ENCODE data around the gene CPZ.

CPZ gene

DNA sequence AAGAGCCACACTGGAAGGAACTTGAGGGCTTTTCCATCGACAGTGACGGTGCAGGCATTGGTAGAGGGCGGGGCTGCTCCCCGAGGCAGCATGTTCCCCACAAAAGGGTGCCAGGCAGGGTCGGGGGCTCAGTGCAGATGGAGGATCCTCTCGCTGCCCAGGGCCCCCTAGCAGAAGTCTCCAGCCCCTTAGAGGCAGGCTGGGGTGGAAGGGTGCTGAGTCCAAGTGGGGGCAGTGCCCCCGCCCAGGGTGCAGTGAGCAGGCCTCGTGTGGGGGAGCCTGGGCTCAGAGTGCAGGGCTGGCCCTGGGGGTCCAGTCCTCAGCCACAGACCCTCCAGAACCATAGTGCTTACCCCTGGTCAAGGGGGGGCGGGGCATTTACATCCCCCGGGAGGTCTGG is 9.0 kb downstream of the CPZ start:
- Mint-ChIP-seq H3K27ac (no peak overlapping the region), H3K27me3 (ENCODE audit: low read depth) (no peaks in the 10 kb centered on the region), H3K4me1 (ENCODE audit: low read depth) (peaks cover 1% of the 10 kb centered on the region), H3K4me3 (no peak overlapping the region), H3K36me3 (ENCODE audit: low read depth) (no peaks in the 10 kb centered on the region), H3K9me3 (no peaks in the 10 kb centered on the region)

DNA sequence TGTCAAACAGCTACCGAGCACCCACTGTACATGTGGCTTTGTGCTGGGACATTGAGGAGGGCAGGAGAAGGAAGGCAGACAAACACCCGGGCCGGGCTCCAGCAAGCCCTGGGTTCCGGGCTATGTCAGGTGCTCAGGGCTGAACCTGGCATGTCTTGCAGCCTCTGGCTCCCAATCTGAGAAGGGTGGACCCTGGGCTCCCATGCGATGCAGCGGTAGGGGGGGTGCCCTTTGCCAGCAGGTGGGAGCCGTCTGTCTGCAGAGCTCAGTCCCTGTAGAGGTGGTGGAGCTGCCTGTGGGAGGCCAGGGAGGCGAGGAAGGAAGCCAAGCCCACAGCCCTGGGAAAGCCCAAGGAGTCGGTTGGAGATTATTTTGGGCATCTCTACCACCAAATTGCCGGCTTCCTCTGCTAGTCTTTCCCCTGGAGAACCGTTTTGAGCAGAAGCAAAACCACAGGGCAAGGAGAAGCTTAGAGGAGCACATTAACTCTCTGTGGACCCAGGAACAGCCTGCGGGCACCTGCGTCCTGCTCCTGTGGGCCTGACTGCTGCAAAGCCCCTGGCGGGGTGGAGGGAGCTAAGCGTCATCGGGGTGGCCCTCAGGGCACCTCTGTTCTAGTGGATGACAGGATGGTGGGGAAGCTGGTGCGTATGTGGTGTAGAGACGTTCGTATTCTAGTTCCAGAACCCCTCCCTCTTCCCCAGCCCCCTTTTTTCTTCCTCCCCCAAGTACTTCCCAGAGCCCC is 10.3 kb downstream of the CPZ start:
- Mint-ChIP-seq H3K4me3 (no peak overlapping the region), H3K4me1 (ENCODE audit: low read depth) (peaks cover 1% of the 10 kb centered on the region), H3K36me3 (ENCODE audit: low read depth) (no peaks in the 10 kb centered on the region), H3K27ac (no peak overlapping the region), H3K27me3 (ENCODE audit: low read depth) (no peaks in the 10 kb centered on the region), H3K9me3 (no peaks in the 10 kb centered on the region)

DNA sequence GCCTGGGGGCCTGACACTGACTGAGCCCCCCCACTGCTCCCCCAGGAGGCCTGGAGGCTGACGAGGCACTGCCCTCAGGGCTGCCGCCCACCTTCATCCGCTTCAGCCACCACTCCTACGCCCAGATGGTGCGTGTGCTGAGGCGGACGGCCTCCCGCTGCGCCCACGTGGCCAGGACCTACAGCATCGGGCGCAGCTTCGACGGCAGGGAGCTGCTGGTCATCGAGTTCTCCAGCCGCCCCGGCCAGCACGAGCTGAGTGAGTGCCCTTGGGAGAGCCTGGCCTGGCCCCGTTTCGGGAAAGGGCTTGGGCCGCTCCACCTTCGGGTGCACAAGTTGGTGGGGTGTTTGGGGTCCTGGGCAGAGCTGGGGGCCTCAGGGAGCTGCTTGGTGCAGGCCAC is 11.4 kb downstream of the CPZ start:
- peaks cover 2% of the 10 kb centered on the region for H3K27me3 Mint-ChIP-seq (ENCODE audit: low read depth)
- H3K27ac Mint-ChIP-seq, result no peak overlapping the region
- H3K9me3 Mint-ChIP-seq, result no peaks in the 10 kb centered on the region
- H3K4me3 Mint-ChIP-seq, result no peak overlapping the region
- H3K4me1 Mint-ChIP-seq (ENCODE audit: low read depth), result peaks cover 1% of the 10 kb centered on the region
- no peaks in the 10 kb centered on the region for H3K36me3 Mint-ChIP-seq (ENCODE audit: low read depth)

DNA sequence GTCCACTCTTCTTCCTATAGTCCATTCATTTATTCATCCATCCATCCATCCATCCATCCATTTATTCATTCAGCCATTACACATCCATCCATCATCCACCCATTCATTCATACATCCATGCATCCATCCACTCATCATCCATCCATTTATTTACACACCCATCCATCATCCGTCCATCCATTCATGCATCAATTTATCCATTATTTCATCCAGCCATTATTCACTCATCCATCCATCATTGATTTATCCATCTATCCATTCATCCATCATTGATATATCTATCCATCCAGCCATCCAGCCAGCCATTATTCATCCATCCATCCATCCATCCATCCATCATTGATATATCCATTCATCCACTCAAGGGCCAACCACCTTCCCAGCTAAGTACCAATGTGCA is 12.7 kb downstream of the CPZ start:
- peaks cover 3% of the 10 kb centered on the region for H3K27me3 Mint-ChIP-seq (ENCODE audit: low read depth)
- no peak overlapping the region for H3K27ac Mint-ChIP-seq
- H3K4me3 Mint-ChIP-seq, result no peak overlapping the region
- H3K4me1 Mint-ChIP-seq (ENCODE audit: low read depth), result no peaks in the 10 kb centered on the region
- H3K9me3 Mint-ChIP-seq, result no peaks in the 10 kb centered on the region
- H3K36me3 Mint-ChIP-seq (ENCODE audit: low read depth), result no peaks in the 10 kb centered on the region

DNA sequence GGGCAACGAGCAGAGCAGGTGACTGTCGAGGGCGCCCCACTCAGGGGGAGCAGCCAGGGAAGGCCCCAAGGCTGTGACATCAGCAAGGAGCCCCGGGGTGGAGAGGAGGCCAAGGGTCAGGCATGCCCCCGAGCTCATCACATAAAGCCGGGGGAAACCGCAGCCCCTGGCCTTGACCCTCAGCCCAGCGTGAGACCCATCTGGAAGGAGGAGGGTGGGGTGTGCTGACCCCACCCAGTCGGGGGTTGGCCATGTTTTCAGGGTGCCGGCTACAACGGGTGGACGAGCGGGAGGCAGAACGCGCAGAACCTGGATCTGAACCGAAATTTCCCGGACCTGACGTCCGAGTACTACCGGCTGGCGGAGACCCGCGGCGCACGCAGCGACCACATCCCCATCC is 13.9 kb downstream of the CPZ start:
- Mint-ChIP-seq H3K4me1 (ENCODE audit: low read depth) (no peaks in the 10 kb centered on the region), H3K36me3 (ENCODE audit: low read depth) (no peaks in the 10 kb centered on the region), H3K9me3 (no peaks in the 10 kb centered on the region), H3K4me3 (no peak overlapping the region), H3K27ac (no peak overlapping the region), H3K27me3 (ENCODE audit: low read depth) (peaks cover 3% of the 10 kb centered on the region)

DNA sequence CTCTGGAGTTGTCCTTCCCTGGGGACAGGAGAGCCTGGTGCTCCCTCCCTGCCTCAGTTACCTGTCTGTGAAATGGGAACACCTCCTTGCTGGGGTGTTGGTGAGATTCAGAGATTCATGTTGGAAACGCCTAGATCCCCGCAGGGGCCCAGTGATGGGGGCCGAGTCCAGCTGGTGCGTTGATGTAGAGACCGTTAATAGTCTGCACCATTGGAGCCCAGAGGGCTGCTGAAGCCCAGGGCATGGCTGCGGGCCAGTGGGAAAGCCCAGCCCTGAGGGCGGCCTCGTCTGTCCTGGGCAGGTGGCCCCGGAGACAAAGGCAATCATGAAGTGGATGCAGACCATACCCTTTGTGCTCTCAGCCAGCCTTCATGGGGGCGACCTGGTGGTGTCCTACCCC is 14.4 kb downstream of the CPZ start:
- no peak overlapping the region for H3K27ac Mint-ChIP-seq
- no peak overlapping the region for H3K4me3 Mint-ChIP-seq
- no peaks in the 10 kb centered on the region for H3K36me3 Mint-ChIP-seq (ENCODE audit: low read depth)
- peaks cover 3% of the 10 kb centered on the region for H3K27me3 Mint-ChIP-seq (ENCODE audit: low read depth)
- H3K9me3 Mint-ChIP-seq, result no peaks in the 10 kb centered on the region
- no peaks in the 10 kb centered on the region for H3K4me1 Mint-ChIP-seq (ENCODE audit: low read depth)

DNA sequence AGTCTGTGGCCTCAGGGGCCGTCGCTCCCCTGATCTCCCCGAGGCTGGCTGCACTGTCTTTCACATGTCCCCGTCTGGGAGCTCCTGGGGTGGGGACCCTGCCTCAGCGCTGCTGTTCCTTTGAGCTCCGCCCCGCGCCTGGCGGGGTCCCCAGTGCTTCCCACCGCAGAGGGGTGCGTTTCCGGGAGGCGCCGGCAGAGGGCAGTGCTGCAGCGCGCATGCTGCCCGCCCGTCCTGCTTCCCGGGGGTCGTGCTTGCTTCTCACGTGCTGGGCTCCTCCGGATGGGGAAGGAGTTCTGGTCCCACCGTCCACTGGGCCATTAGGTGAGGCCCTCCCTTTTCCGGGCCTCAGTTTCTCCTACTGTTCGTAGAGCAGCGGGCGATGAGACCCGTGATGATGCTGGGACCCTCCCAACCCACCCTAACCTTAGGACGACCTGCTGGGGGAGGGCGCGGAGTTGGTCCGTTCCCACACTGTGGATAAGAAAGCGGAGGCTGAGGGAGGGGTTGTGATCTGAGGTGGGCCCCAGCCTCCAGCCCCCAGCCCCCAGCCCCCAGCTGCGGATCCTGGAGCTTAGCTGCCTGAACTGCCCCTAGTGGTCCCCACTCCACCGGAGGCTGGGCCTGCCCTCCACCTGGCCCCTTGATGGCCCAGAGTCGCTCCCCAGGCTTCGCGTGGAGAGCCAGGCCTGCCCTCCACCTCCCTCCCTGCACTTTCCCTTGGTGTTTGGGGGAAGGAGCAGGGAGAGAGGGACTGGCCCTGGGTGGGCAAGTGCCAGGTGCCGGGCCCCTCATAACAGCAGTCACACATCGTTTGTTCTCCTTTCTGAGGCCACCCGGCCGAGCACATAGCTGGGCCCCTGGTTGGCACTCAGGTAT is 15.3 kb downstream of the CPZ start:
- Mint-ChIP-seq H3K4me1 (ENCODE audit: low read depth) (no peaks in the 10 kb centered on the region), H3K9me3 (no peaks in the 10 kb centered on the region), H3K27me3 (ENCODE audit: low read depth) (peaks cover 3% of the 10 kb centered on the region), H3K4me3 (no peak overlapping the region), H3K27ac (no peak overlapping the region), H3K36me3 (ENCODE audit: low read depth) (no peaks in the 10 kb centered on the region)

DNA sequence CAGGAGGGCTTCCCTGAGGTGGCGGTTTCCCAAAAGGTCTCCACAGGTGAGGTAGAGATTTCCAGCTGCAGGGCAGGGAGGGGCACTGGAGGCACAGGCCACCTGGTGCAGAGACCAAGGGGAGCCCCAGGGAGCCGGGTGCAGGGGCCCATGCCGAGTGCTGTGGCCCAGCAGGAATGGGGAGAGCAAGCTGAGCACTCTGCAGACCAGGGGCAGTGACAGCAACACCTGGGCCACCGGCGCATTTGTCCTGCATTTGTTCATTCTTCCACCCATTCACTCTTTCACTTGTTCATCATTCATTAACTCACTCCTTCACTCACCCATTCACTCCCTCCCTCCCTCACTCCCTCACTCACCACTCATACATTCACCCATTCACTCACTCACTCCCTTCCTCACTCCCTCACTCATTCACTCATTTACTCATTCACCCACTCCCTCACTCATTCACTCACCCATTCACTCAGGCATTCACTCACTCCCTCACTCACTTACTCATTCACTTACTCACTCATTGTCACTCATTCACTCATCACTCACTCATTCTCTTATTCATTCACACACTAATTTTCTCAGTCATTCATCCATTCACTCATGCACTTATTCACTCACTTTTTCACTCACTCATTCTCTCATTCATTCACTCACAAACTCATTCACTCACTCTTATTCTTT is 16.3 kb downstream of the CPZ start:
- Mint-ChIP-seq H3K9me3 (no peaks in the 10 kb centered on the region), H3K27ac (no peak overlapping the region), H3K27me3 (ENCODE audit: low read depth) (peaks cover 3% of the 10 kb centered on the region), H3K4me1 (ENCODE audit: low read depth) (no peaks in the 10 kb centered on the region), H3K4me3 (no peak overlapping the region), H3K36me3 (ENCODE audit: low read depth) (no peaks in the 10 kb centered on the region)

DNA sequence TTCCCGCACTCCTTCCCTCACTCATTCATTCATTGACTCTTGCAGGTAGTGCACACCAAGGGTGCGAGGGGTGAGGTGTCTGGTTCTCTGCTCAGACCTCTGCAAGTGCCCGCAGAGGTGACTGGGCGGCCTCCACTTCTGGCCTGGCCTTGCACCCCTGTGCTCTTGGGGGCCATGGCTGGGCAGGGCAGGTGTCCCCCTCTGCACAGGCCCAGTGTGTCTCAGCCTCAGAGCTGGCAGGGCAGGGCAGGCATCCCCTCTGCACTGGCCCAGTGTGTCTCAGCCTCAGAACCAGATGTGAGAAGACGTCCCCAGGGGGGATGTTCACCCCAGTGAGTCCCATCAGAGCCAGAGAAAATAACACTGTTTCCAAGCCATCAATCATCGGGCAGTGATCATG is 16.8 kb downstream of the CPZ start:
- peaks cover 3% of the 10 kb centered on the region for H3K27me3 Mint-ChIP-seq (ENCODE audit: low read depth)
- H3K4me1 Mint-ChIP-seq (ENCODE audit: low read depth), result no peaks in the 10 kb centered on the region
- no peak overlapping the region for H3K27ac Mint-ChIP-seq
- H3K9me3 Mint-ChIP-seq, result no peaks in the 10 kb centered on the region
- H3K4me3 Mint-ChIP-seq, result no peak overlapping the region
- H3K36me3 Mint-ChIP-seq (ENCODE audit: low read depth), result no peaks in the 10 kb centered on the region

DNA sequence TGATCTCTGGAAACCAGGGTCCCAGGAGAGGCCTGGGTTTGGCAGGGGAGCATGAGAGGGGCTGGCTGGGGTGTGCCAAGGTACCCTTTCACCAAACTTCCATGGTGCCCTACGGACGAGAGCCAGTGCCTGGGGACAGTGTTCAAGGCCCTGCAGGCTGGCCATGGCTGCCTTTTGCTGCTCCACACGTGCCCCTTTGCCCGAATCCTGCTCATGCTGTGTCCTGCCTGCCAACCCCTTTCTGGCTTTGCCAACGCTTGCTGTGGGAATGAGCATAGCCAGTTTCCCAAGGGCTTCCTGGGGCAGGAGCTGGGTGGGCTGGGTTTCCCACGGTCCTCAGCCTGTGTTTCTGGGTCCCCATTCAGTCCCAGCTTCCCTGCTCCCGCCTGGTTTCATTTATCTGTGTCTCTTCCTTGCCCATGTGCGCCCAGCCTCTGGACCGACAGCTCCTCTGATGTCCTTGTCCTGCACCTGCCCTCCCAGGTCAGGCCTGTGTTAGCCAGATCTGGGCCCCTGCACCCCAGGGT is 17.3 kb downstream of the CPZ start:
- Mint-ChIP-seq H3K4me3 (no peak overlapping the region), H3K27me3 (ENCODE audit: low read depth) (peaks cover 3% of the 10 kb centered on the region), H3K9me3 (no peaks in the 10 kb centered on the region), H3K36me3 (ENCODE audit: low read depth) (no peaks in the 10 kb centered on the region), H3K27ac (no peak overlapping the region), H3K4me1 (ENCODE audit: low read depth) (no peaks in the 10 kb centered on the region)

DNA sequence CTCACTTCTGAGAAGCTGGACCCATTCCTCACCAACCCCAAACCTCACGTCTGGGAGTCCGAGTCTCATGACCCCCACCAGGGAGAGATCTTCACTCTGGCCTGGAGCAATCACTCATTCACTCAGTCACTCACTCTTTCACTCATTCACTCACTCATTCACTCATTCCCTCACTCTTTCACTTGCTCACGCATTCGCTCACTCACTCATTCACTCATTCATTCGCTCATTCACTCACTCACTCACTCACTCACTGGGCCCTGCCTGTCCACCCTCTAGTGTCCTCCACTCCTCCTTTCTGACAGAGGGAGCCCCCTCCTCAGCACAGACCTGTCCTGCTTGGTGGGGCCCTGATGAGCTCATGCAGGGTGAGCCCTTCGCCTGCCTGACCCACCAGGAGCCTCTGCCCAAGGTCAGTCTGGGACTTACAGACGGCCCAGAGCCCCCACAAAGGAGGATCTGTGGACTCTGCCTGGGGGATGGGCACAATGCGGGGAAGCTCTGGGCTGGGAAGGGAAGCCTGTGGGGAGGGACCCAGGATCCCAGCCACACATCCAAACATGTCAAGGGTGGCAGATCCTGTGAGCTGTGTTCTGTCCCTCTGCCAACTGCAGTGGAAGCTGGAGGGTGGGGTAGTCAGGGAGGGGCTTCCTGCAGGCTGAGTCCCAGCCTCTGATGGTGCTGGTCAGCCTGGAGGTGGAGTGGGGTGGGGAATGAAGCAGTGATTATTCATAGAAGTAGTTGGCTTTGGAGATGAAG is 18.5 kb downstream of the CPZ start:
- Mint-ChIP-seq H3K4me1 (ENCODE audit: low read depth) (no peaks in the 10 kb centered on the region), H3K36me3 (ENCODE audit: low read depth) (no peaks in the 10 kb centered on the region), H3K27ac (no peak overlapping the region), H3K27me3 (ENCODE audit: low read depth) (peaks cover 3% of the 10 kb centered on the region), H3K4me3 (no peak overlapping the region), H3K9me3 (no peaks in the 10 kb centered on the region)

DNA sequence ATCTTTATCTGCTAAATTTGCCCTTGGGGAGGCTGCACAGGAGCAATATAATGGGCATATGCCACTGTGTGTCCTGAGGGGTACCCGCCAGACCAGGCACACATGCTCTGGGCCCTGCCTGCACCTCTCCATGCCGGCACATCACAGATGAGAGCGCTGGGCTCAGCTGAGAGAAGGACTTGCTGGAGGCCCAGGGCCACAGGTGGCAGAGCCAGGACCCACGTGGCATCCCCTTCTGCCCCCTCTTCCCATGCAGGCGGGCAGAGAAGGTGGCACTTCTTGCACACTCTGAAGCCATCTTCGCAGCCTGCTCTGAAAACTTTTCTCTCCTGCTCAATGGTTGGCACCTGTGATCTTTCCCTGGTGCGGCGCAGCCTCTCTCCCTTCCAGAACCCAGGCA is 20.1 kb downstream of the CPZ start:
- Mint-ChIP-seq H3K4me1 (ENCODE audit: low read depth) (no peaks in the 10 kb centered on the region), H3K4me3 (no peak overlapping the region), H3K36me3 (ENCODE audit: low read depth) (no peaks in the 10 kb centered on the region), H3K27me3 (ENCODE audit: low read depth) (peaks cover 3% of the 10 kb centered on the region), H3K9me3 (no peaks in the 10 kb centered on the region), H3K27ac (no peak overlapping the region)

DNA sequence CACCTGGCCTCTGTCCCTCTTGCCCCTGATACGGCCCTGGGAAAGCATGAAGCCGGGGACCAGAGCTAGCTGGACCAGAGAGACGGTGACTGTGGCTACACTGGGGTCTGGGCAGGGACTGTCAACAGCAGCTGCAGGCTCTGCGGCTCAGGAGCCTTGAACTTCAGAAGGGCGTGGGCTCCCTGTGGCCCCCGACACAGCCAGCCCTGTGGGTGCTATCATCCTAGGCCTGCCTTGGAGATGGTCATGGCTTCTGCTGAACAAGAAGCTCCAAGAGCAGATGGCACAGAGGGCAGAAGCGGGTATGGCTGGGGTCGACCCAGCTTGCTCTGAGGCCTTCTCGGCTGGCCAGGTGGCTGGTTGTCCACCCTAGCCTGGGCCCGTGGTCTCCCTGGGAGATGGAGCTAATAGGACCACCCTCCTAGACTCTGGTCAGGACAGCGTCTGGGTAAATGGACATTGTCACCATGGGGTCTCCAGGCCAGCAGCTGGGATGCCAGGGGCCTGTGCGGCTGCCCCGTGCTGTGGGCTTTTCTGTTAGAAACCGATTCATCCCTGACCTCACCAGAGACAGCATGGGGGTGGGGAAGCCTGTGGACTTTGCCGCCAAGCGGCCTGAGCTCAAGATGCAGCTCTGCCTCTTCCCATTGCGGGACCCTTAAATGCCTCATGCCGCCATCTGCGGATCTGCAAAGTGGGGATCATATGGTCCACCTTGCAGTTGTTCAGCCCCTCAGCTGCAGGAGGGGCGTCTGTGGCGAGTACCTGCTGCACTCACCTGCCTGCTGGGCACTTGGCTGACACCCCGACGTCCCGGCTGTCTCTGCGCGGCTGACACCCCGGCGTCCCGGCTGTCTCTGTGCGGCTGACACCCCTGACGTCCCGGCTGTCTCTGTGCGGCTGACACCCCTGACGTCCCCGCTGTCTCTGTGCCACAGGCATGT is 21.1 kb downstream of the CPZ start:
- Mint-ChIP-seq H3K4me1 (ENCODE audit: low read depth) (no peaks in the 10 kb centered on the region), H3K9me3 (no peaks in the 10 kb centered on the region), H3K27me3 (ENCODE audit: low read depth) (peaks cover 3% of the 10 kb centered on the region), H3K27ac (no peak overlapping the region), H3K4me3 (no peak overlapping the region), H3K36me3 (ENCODE audit: low read depth) (no peaks in the 10 kb centered on the region)
